GM12878 (cell line): Measurements from ENCODE around the gene PP2D1. TPM values are rescaled to one million over a fixed set of nuclear protein-coding genes. Genes with fewer than 3 reads are reported as not detected.
"Not testable (repeated sequence)": the region's sequence is repeated elsewhere in the genome, so short reads cannot be mapped to it uniquely, and the experiment has no call there.

Experiments used
- ATAC-seq: fragments of 200-7000 bp; cut with Tn5 transposase; 3 replicates; pipeline ENCODE4 v1.9.1; 2020; ENCODE audit warnings: mild to moderate bottlenecking, moderate library complexity
- BruUV-seq: library from RNA; stranded (reverse); fragments of 400-500 nt; replicated peaks from 2 replicates; lab custom pipeline; 2021; lab: Mats Ljungman, UMichigan
- CTCF ChIA-PET: fragments of 300-600 bp; sonication (Branson Sonifier 250); formaldehyde crosslinking; extraction: SDS; loops from one replicate; lab custom pipeline; 2021; ENCODE audit warnings: inconsistent platforms; lab: Yijun Ruan, JAX
- POLR2A ChIA-PET: fragments of 350-600 bp; formaldehyde crosslinking; extraction: SDS; loops from one replicate; lab custom pipeline; 2021; ENCODE audit warnings: inconsistent platforms; lab: Charles Lee
- RAD21 ChIA-PET: fragments of 300-600 bp; sonication (Branson Sonifier 250); formaldehyde crosslinking; loops from one replicate; lab custom pipeline; 2023; ENCODE audit warnings: antibody characterized with exemption; ENCODE audit not compliant: unreplicated experiment; lab: Charles Lee
- SMC1A ChIA-PET: fragments of 300-600 bp; sonication (Branson Sonifier 250); formaldehyde crosslinking; loops from one replicate; lab custom pipeline; 2023; ENCODE audit not compliant: unreplicated experiment, uncharacterized antibody; lab: Charles Lee
- DNase-seq: peaks from one replicate; pipeline ENCODE4 v3.0.0-alpha.2; 2011; ENCODE audit warnings: low read depth, low spot score
- FAIRE-seq: peaks from 3 replicates; lab custom pipeline; 2011; peaks lifted over from hg19 to GRCh38; lab: Jason Lieb, UNC
- H2AFZ ChIP-seq: 2 replicates; pipeline ENCODE4 v1.6.0; 2011; ENCODE audit warnings: low read depth, low read length, control low read depth; ENCODE audit not compliant: control insufficient read depth
- H3K27ac ChIP-seq: 2 replicates; pipeline ENCODE4 v1.5.1; 2011; ENCODE audit warnings: control low read depth; ENCODE audit not compliant: control insufficient read depth, insufficient read depth
- H3K27me3 ChIP-seq, 2 experiments: replicated peaks in 1 of 2; 2 replicates each; pipeline versions ENCODE4 v1.6.0 to v1.6.1; 2011; ENCODE audit warnings: low read length in 1 of 2; ENCODE audit not compliant: control insufficient read depth in 2 of 2, insufficient read depth in 2 of 2
- H3K36me3 ChIP-seq, 2 experiments: 2 replicates each; pipeline ENCODE4 v1.5.1; 2011; ENCODE audit warnings: low read length in 1 of 2; ENCODE audit not compliant: control insufficient read depth in 2 of 2, insufficient read depth in 2 of 2
- H3K4me1 ChIP-seq: 2 replicates; pipeline ENCODE4 v1.6.1; 2011; ENCODE audit warnings: mild to moderate bottlenecking, low read length, moderate library complexity, mixed read lengths; ENCODE audit not compliant: control insufficient read depth, insufficient read depth
- H3K4me2 ChIP-seq: 2 replicates; pipeline ENCODE4 v1.6.0; 2011; ENCODE audit warnings: control low read depth; ENCODE audit not compliant: control insufficient read depth, insufficient read depth
- H3K4me3 ChIP-seq: fragments of 200-600 bp; sonication (generic); 2 replicates; pipeline ENCODE4 v1.5.1; 2016
- H3K79me2 ChIP-seq: 2 replicates; pipeline ENCODE4 v1.6.0; 2011; ENCODE audit warnings: low read length; ENCODE audit not compliant: control insufficient read depth, insufficient read depth
- H3K9ac ChIP-seq: 2 replicates; pipeline ENCODE4 v1.8.0; 2011; ENCODE audit warnings: low read length, control low read depth, mixed read lengths; ENCODE audit not compliant: control insufficient read depth, insufficient read depth
- H3K9me3 ChIP-seq: replicated peaks from 3 replicates; pipeline ENCODE4 v1.5.1; 2011; ENCODE audit warnings: mild to moderate bottlenecking, low read length; ENCODE audit not compliant: control insufficient read depth, insufficient read depth
- H4K20me1 ChIP-seq: 2 replicates; pipeline ENCODE4 v1.6.0; 2011; ENCODE audit not compliant: control insufficient read depth, insufficient read depth
- BCL3 ChIP-seq: IDR thresholded peaks from 2 replicates; pipeline ENCODE4 v1.6.1; 2011; ENCODE audit warnings: borderline replicate concordance, low read depth, mild to moderate bottlenecking, moderate library complexity, low read length; ENCODE audit not compliant: insufficient read depth, poor library complexity, severe bottlenecking
- E2F8 ChIP-seq: fragments of 450-650 bp; IDR thresholded peaks from 2 replicates; pipeline ENCODE4 v1.6.1; 2018; ENCODE audit warnings: mild to moderate bottlenecking, low read depth, moderate library complexity; ENCODE audit not compliant: partially characterized antibody
- EP300 ChIP-seq, 2 experiments: fragments of 150-350 bp in 1 of 2; IDR thresholded peaks; 2 replicates each; pipeline ENCODE4 v1.6.1; 2011 to 2012; ENCODE audit warnings: low read depth in 2 of 2, low read length in 2 of 2, borderline replicate concordance in 1 of 2, improper control_type of control experiment in 1 of 2, inconsistent platforms in 1 of 2; ENCODE audit not compliant: control insufficient read depth in 1 of 2
- NFYB ChIP-seq: IDR thresholded peaks from 2 replicates; pipeline ENCODE4 v1.6.1; 2011; ENCODE audit warnings: low read depth, mild to moderate bottlenecking, low read length, improper control_type of control experiment, moderate library complexity; ENCODE audit not compliant: insufficient read depth
- PAX5 ChIP-seq: IDR thresholded peaks from 2 replicates; pipeline ENCODE4 v1.6.1; 2011; ENCODE audit warnings: low read depth, low read length, borderline replicate concordance
- TCF7 ChIP-seq: IDR thresholded peaks from 2 replicates; pipeline ENCODE4 v1.6.1; 2014; ENCODE audit warnings: antibody characterized with exemption, borderline replicate concordance
- WGBS: methylation state at CpG from one replicate; pipeline ENCODE4 v1.1.6; 2016; ENCODE audit warnings: low lambda C conversion rate; ENCODE audit not compliant: insufficient replicate concordance, insufficient coverage; ENCODE audit errors: missing lambda C conversion rate; 5-methylcytosine and 5-hydroxymethylcytosine counted together
- in situ Hi-C: fragments of 300-500 bp; cut with MboI; formaldehyde crosslinking; loops from 9 replicates; pipeline ENCODE4 v1.14.3; 2018; ENCODE audit warnings: mixed read lengths
- intact Hi-C: fragments of 100-400 bp; cut with micrococcal nuclease; formaldehyde crosslinking; loops from one replicate; pipeline ENCODE4 v1.14.2; 2022; ENCODE audit not compliant: unreplicated experiment
- polyA plus RNA-seq, 11 experiments: library from polyadenylated mRNA; depleted of rRNA in 4 of 11; unstranded in 6 of 11; stranded (reverse) in 5 of 11; fragments of >200 nt; fragmentation: Nextera tagmentation in 4 of 11; fragmentation: Illumina TruSeq in 1 of 11; extraction: Ambion mirVana in 4 of 11; extraction: Trizol in 1 of 11; gene quantifications; 1 replicate in 1 of 11; 2 replicates in 10 of 11; pipeline versions ENCODE4 v1.2.1 to v1.2.3, GENCODE V29; 2011 to 2016; ENCODE audit warnings: inconsistent platforms in 2 of 11, missing spikeins in 2 of 11, low read depth in 1 of 11
- total RNA-seq, 4 experiments: library from RNA; depleted of rRNA in 3 of 4; stranded (reverse); fragments of >200 nt in 3 of 4; fragmentation: Illumina TruSeq in 1 of 4; extraction: Trizol in 1 of 4; gene quantifications; 2 replicates each; pipeline versions ENCODE4 v1.2.1 to v1.2.3, GENCODE V29; 2013 to 2021

Gene PP2D1
- total and polyA plus RNA-seq, 10 of the 15 experiments (the other 5 are each of a cell fraction or from before 2014, with no cell fraction given), result 0.04 to 0.18 (median 0.17) TPM; not detected in 7

- TF ChIP-seq E2F8 (no peak), EP300 (IDR thresholded peaks at IDR 0.05; ENCODE audit: borderline replicate concordance in 1 of 2, control insufficient read depth in 1 of 2, low read depth in 2 of 2, low read length in 2 of 2) (no peak), PAX5 (no peak), TCF7 (no peak), BCL3 (no peak), NFYB (no peak)
Measured at GRCh38 chr3:20022954-20023622, 11.0 kb upstream of the PP2D1 start (continued).

GRCh38 chr3:20016076-20016475, 4.0 kb upstream of the PP2D1 start:
- DNase-seq, H2AFZ ChIP-seq, H3K9ac ChIP-seq, H3K36me3 ChIP-seq, H3K27ac ChIP-seq, H3K27me3 ChIP-seq, H3K79me2 ChIP-seq, in situ Hi-C loops, RAD21 ChIA-PET, H3K4me2 ChIP-seq, H3K9me3 ChIP-seq, H3K4me1 ChIP-seq, BruUV-seq, H3K4me3 ChIP-seq, SMC1A ChIA-PET, intact Hi-C loops, ATAC-seq, H4K20me1 ChIP-seq, FAIRE-seq: not testable (repeated sequence)
- ChIA-PET CTCF (interaction anchor here (0.7 kb wide), 1 partner anchor 130 kb away, joined by 3 read pairs; no protein-coding TSS in a partner anchor), POLR2A (interaction anchor here (0.6 kb wide), 1 partner anchor 13 kb away, joined by 4 read pairs; no protein-coding TSS in a partner anchor)
- 42% methylated on average over 3 of the region's 3 CpGs for WGBS
